ENCODE measurements around the gene NUTM2B.
"Not testable (repeated sequence)": the region's sequence is repeated elsewhere in the genome, so short reads cannot be mapped to it uniquely, and the experiment has no call there.

- not testable (repeated sequence) for TF ChIP-seq POLR2AphosphoS5 (IDR thresholded peaks at IDR 0.05; ENCODE audit: borderline replicate concordance, low read depth, low read length); EZH2 (IDR thresholded peaks at IDR 0.05); FOXP2 (optimal IDR thresholded peaks at IDR 0.05; ENCODE audit: control extremely low read depth, extremely low read length, insufficient read depth)
These were observed 14.2 kb upstream of the NUTM2B start for GRCh38 chr10:79688798-79689197.
